ENCODE results near the gene ILKAP.

Gene ILKAP

DNA sequence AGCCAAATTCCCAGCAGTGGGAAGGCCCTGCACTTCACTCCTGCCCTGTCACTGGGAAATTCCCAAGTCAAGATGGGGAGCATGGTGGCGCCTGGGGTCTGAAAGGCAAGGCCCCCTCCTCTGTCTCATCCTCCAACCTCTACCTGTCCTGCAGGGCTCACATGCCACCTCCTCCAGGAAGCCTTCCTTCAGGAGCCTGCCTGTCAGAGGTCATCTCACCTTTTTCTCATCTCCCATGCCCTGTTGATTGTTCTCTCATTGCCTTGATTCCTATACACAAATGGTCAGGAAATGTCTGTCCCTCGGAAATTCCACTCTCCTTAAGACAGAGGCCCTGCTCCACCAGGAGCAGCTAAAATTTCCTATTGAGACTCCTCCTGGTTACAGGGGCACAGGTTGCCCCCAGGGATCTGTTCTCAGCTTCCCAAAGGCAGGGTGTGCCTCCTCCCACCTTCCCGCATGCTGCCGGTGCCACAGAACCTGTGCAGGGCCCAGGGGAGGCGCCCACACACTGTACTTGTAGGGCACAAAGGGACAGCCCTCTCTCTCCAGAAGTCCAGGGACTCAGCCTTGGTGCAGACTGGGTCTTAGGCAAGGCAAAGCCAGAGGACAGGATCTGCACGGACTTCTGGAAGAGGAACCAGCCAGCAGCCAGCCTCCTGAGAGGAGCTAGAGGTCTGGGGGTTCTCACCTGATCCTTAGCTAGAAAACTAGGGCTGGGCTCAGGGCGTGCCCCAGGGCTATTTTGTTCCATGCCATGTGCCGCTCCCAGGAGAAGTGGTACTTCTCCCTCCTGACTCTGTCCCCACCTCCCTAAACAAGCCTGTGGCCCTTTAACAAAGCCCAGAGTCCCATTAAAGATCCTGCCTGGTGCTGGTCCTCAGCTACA, 23.4 kb upstream of the ILKAP start:
- Histone ChIP-seq H3K27me3 (ENCODE audit: control insufficient read depth in 5 of 5, insufficient read depth in 4 of 5, low read length in 5 of 5) (peaks cover 0 to 4% (median 0%) of the 10 kb centered on the region in 5 donors), H3K9me3 (ENCODE audit: control insufficient read depth in 5 of 5, low read length in 5 of 5) (no peaks in the 10 kb centered on the region), H3K9ac (ENCODE audit: low read length in 5 of 5) (no peak overlapping the region), H3K4me3 (ENCODE audit: low read depth in 1 of 5, low read length in 5 of 5) (no peak overlapping the region), H3K4me1 (ENCODE audit: control insufficient read depth in 5 of 5, insufficient read depth in 5 of 5, low read length in 5 of 5) (peaks cover 0 to 18% (median 9%) of the 10 kb centered on the region in 5 donors), H3K27ac (ENCODE audit: low read depth, low read length) (no peak overlapping the region), H3K36me3 (ENCODE audit: control insufficient read depth in 5 of 5, insufficient read depth in 5 of 5, low read length in 5 of 5) (peaks cover 0 to 3% (median 0%) of the 10 kb centered on the region in 5 donors)

DNA sequence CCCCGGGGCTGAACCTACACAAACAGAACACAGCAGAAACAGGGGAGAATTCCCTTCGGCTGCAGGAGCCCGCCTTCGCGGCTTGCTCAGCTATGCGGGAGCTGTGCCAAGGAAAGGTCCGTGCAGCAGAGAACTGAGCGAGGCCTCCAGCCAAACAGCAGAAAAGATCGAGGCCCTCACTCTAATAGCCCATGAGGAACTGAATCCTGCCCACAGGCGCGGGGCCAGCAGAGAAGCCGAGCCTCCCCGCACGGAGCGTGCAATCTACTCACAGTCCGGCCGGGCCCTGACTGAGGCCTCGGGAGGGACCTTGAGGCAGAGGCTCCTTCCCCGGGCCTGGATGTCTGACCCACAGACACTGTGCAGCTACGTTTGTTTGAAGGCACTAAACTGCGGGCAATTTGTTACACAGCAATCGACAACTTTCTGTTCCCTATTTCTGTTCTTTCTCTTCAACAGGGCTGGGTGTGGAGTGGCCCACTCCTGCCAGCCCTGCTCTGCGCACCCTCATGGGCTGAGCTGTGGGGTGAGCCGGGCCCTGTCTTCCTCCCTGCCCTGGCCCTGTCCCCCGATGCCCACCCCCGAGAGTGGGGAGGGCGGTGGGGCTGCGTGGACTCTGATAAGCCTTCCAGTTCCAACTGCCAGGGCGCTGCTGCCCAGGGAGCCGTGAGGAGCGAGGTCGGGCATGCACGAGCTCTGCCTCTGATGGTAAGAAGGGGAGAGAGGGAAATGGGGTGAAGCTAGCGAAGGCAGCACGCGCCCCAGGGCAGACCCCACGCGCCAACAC, 22.6 kb upstream of the ILKAP start:
- H3K4me3 ChIP-seq (ENCODE audit: low read depth in 1 of 5, low read length in 5 of 5), result no peak overlapping the region
- no peaks in the 10 kb centered on the region for H3K9me3 ChIP-seq (ENCODE audit: control insufficient read depth in 5 of 5, low read length in 5 of 5)
- peaks cover 0 to 4% (median 0%) of the 10 kb centered on the region in 5 donors for H3K27me3 ChIP-seq (ENCODE audit: control insufficient read depth in 5 of 5, insufficient read depth in 4 of 5, low read length in 5 of 5)
- H3K36me3 ChIP-seq (ENCODE audit: control insufficient read depth in 5 of 5, insufficient read depth in 5 of 5, low read length in 5 of 5), result peaks cover 0 to 3% (median 0%) of the 10 kb centered on the region in 5 donors
- H3K27ac ChIP-seq (ENCODE audit: low read depth, low read length), result no peak overlapping the region
- no peak overlapping the region for H3K9ac ChIP-seq (ENCODE audit: low read length in 5 of 5)
- H3K4me1 ChIP-seq (ENCODE audit: control insufficient read depth in 5 of 5, insufficient read depth in 5 of 5, low read length in 5 of 5), result peaks cover 0 to 9% (median 5%) of the 10 kb centered on the region in 5 donors

DNA sequence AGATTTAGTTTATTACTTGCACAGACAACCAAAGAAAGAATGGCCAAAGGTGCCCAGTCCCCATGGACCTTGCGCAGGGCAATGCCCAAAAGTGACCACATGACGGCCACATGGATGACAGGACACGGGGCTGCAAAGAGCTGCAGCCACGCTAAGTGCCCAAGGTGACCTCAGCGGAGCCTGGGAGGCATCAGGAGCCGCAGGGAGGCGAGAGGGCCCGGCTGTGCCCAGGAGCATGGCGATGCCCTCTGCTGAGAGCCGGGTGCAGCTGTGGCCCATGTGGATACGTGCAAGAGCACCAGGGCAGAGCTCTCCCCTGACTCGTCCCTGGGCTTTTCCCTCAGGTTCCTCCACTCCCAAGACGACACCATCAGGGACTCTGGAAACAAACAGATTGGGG, 21.6 kb upstream of the ILKAP start:
- Histone ChIP-seq H3K9me3 (ENCODE audit: control insufficient read depth in 5 of 5, low read length in 5 of 5) (no peaks in the 10 kb centered on the region), H3K4me3 (ENCODE audit: low read depth in 1 of 5, low read length in 5 of 5) (no peak overlapping the region), H3K27me3 (ENCODE audit: control insufficient read depth in 5 of 5, insufficient read depth in 4 of 5, low read length in 5 of 5) (no peaks in the 10 kb centered on the region), H3K27ac (ENCODE audit: low read depth, low read length) (no peak overlapping the region), H3K36me3 (ENCODE audit: control insufficient read depth in 5 of 5, insufficient read depth in 5 of 5, low read length in 5 of 5) (peaks cover 0 to 3% (median 0%) of the 10 kb centered on the region in 5 donors), H3K4me1 (ENCODE audit: control insufficient read depth in 5 of 5, insufficient read depth in 5 of 5, low read length in 5 of 5) (peaks cover 0 to 6% (median 0%) of the 10 kb centered on the region in 5 donors), H3K9ac (ENCODE audit: low read length in 5 of 5) (no peak overlapping the region)

DNA sequence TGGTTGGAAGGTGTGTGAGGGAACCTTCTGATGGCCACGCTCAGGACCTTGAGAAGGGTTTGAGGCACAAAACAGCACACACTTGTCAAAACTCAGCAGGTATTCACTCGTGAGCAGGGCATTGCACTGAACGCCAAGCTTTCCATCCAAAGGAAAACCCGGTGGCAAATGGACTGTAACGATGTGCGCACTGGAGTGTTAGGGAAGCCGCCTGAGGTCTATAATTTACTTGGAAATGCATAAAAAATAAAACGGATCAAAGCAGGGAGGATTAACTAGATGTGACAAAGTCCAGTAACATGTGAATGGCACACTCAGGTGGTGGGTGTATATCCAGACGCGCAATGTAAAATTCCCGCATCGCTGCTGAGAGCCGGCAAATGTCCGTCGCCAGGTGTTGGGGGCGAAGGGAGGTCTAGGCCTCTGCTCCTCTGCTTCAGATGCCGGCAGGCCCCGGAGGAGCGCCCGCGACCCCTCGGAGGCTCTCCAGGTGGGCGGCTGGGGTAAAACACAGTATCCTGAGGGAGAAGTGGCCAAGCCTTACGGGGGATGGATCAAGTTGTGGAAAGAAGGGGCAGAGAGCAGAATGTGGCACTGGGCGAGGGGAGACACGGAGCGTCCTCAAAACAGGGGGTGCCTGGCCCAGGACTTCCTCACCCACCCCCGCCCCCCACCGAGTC, 21.0 kb upstream of the ILKAP start:
- H3K36me3 ChIP-seq (ENCODE audit: control insufficient read depth in 5 of 5, insufficient read depth in 5 of 5, low read length in 5 of 5), result peaks cover 0 to 3% (median 0%) of the 10 kb centered on the region in 5 donors
- no peak overlapping the region for H3K27ac ChIP-seq (ENCODE audit: low read depth, low read length)
- no peaks in the 10 kb centered on the region for H3K9me3 ChIP-seq (ENCODE audit: control insufficient read depth in 5 of 5, low read length in 5 of 5)
- peaks cover 0 to 6% (median 0%) of the 10 kb centered on the region in 5 donors for H3K4me1 ChIP-seq (ENCODE audit: control insufficient read depth in 5 of 5, insufficient read depth in 5 of 5, low read length in 5 of 5)
- H3K27me3 ChIP-seq (ENCODE audit: control insufficient read depth in 5 of 5, insufficient read depth in 4 of 5, low read length in 5 of 5), result no peaks in the 10 kb centered on the region
- H3K4me3 ChIP-seq (ENCODE audit: low read depth in 1 of 5, low read length in 5 of 5), result no peak overlapping the region
- H3K9ac ChIP-seq (ENCODE audit: low read length in 5 of 5), result no peak overlapping the region

DNA sequence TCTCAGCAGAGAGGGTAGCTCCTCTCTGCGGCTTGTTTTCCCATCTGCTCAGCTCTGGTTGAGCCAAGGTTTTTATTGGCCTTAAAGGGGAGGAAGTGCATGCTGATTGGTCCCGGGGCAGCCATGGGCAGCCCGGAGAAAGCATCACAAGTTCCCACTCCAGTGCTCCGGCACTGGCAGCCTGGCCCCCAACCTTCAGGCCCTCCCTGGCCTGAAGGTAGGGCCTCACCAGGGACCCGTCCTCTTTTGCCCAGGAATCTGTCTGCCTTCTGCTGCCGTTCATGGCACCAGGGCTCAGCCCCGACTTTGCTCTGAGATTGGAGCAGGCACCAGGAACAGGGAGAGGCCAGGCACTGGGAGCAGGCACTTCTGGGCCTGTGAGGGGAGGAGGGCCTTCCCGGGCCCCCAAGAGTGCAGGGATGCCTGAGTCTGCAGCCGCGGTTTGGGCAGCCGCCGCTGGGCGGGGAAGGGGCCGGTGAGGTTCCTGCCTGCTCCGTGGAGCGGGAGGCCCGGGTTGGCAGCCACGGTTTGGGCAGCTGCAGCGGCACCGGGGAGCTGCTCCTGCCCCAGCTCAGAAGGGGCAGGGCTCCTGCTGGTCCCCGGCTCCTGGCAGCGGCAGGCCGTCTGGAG, 17.5 kb upstream of the ILKAP start:
- H3K27me3 ChIP-seq (ENCODE audit: control insufficient read depth in 5 of 5, insufficient read depth in 4 of 5, low read length in 5 of 5), result peaks cover 0 to 4% (median 0%) of the 10 kb centered on the region in 5 donors
- H3K36me3 ChIP-seq (ENCODE audit: control insufficient read depth in 5 of 5, insufficient read depth in 5 of 5, low read length in 5 of 5), result no peaks in the 10 kb centered on the region
- H3K4me3 ChIP-seq (ENCODE audit: low read depth in 1 of 5, low read length in 5 of 5), result no peak overlapping the region
- peaks cover 0 to 5% (median 0%) of the 10 kb centered on the region in 5 donors for H3K4me1 ChIP-seq (ENCODE audit: control insufficient read depth in 5 of 5, insufficient read depth in 5 of 5, low read length in 5 of 5)
- H3K27ac ChIP-seq (ENCODE audit: low read depth, low read length), result no peak overlapping the region
- no peak overlapping the region for H3K9ac ChIP-seq (ENCODE audit: low read length in 5 of 5)
- H3K9me3 ChIP-seq (ENCODE audit: control insufficient read depth in 5 of 5, low read length in 5 of 5), result no peaks in the 10 kb centered on the region

DNA sequence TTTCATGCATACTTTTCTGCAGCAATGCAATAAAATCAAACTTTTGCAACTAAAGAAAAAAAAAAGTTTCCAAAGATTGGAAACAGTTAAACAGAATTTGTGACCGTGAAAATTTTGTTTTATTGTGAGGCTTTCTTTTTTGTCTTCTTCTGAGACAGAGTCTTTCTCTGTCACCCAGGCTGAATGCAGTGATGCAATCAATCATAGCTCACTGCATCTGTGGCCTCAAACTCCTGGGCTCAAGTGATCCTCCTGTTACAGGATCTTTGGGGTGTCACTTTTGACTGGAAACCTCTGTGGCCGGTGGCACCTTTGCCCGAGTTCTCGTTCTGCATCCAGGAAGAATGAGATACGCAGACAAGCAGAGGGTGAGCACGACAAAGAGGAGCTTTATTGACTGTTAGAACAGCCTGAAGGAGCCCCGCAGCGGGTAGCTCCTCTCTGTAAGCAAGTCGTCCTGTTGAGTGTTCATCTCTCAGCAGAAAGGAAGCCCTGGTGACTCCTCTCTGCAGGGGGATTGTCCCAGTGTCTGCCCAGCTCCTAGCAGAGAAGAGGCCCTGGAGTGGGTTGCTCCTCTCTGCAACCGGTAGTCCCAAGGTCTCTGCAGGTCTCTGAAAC, 16.9 kb upstream of the ILKAP start:
- Histone ChIP-seq H3K4me3 (ENCODE audit: low read depth in 1 of 5, low read length in 5 of 5) (no peak overlapping the region), H3K9ac (ENCODE audit: low read length in 5 of 5) (no peak overlapping the region)

DNA sequence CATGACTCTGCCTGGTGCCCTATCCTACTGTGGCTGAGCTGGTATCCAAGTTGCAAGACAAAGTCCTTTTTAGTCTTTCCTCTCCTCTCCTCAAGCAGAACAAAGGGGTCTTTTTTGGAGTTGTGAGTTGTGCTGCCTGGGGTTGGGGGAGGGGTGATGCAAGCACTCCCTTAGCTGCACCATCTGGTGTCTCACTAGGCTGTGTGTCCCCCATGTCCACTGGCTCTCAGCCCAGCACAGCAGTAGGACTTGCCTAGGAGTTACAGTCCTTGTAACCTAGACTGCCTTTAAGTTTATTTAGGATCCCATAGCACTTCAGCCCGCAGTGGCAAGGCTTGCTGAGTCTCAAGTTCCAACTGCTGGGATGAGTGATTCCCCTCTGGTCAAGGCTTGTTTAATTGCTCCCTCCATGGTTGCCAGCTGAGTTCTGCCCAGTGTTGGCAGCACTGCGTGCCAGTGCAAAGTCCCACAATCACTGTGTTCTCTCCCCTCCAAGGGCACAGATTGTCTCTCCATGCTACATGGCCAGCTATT, 13.2 kb upstream of the ILKAP start:
- H3K27ac ChIP-seq (ENCODE audit: low read depth, low read length), result no peak overlapping the region
- H3K4me3 ChIP-seq (ENCODE audit: low read depth in 1 of 5, low read length in 5 of 5), result no peak overlapping the region
- H3K9me3 ChIP-seq (ENCODE audit: control insufficient read depth in 5 of 5, low read length in 5 of 5), result no peaks in the 10 kb centered on the region
- H3K27me3 ChIP-seq (ENCODE audit: control insufficient read depth in 5 of 5, insufficient read depth in 4 of 5, low read length in 5 of 5), result peaks cover 0 to 7% (median 0%) of the 10 kb centered on the region in 5 donors
- H3K4me1 ChIP-seq (ENCODE audit: control insufficient read depth in 5 of 5, insufficient read depth in 5 of 5, low read length in 5 of 5), result no peaks in the 10 kb centered on the region
- H3K9ac ChIP-seq (ENCODE audit: low read length in 5 of 5), result no peak overlapping the region
- H3K36me3 ChIP-seq (ENCODE audit: control insufficient read depth in 5 of 5, insufficient read depth in 5 of 5, low read length in 5 of 5), result no peaks in the 10 kb centered on the region

More for the DNA sequence above, 16.9 kb upstream of the ILKAP start:
- peaks cover 0 to 7% (median 0%) of the 10 kb centered on the region in 5 donors for H3K27me3 ChIP-seq (ENCODE audit: control insufficient read depth in 5 of 5, insufficient read depth in 4 of 5, low read length in 5 of 5)
- H3K36me3 ChIP-seq (ENCODE audit: control insufficient read depth in 5 of 5, insufficient read depth in 5 of 5, low read length in 5 of 5), result no peaks in the 10 kb centered on the region
- H3K9me3 ChIP-seq (ENCODE audit: control insufficient read depth in 5 of 5, low read length in 5 of 5), result no peaks in the 10 kb centered on the region
- no peak overlapping the region for H3K27ac ChIP-seq (ENCODE audit: low read depth, low read length)
- H3K4me1 ChIP-seq (ENCODE audit: control insufficient read depth in 5 of 5, insufficient read depth in 5 of 5, low read length in 5 of 5), result no peaks in the 10 kb centered on the region

DNA sequence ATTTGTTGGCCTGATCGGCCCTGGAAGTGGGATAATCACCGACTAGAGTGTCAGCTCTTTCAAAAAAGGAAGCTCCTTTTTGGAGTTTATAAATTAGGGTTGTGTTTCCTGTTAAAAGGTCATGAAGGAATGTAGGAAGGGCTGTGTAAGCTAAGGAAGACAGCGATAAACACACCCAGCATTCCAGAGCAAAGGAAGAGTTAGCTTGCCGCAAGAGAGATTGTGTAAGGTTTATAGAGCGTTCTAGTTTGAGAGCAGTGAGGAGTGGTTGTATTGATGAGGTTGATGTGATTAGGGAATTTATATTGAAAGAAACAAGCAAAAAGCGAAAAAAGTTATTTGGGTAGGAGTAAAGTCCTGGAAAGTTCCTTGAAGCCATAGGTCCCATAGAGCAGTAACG, 3.5 kb upstream of the ILKAP start:
- no peak overlapping the region for H3K4me3 ChIP-seq (ENCODE audit: low read depth in 1 of 5, low read length in 5 of 5)
- no peak overlapping the region for H3K9ac ChIP-seq (ENCODE audit: low read length in 5 of 5)
- peaks cover 0 to 15% (median 13%) of the 10 kb centered on the region in 5 donors for H3K4me1 ChIP-seq (ENCODE audit: control insufficient read depth in 5 of 5, insufficient read depth in 5 of 5, low read length in 5 of 5)
- H3K9me3 ChIP-seq (ENCODE audit: control insufficient read depth in 5 of 5, low read length in 5 of 5), result no peaks in the 10 kb centered on the region
- H3K36me3 ChIP-seq (ENCODE audit: control insufficient read depth in 5 of 5, insufficient read depth in 5 of 5, low read length in 5 of 5), result no peaks in the 10 kb centered on the region
- no peaks in the 10 kb centered on the region for H3K27me3 ChIP-seq (ENCODE audit: control insufficient read depth in 5 of 5, insufficient read depth in 4 of 5, low read length in 5 of 5)
- no peak overlapping the region for H3K27ac ChIP-seq (ENCODE audit: low read depth, low read length)
